ENCODE measurements around the gene HMHB1.

The HMHB1 gene

DNA sequence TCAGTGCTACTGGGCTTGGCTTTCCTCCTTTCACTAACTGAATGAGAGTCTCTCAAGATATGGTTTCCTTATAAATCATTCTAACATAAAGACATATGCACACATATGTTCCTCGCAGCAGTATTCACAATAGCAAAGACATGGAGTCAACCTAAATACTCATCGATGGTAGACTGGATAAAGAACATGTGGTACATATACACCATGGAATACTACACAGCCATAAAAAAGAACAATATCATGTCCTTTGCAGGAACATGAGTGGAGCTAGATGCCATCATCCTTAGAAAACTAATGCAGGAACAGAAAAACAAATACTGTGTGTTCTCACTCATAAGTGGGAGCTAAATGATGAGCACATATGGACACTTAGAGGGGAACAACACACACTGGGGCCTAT is 32.5 kb upstream of the HMHB1 start:
- Histone ChIP-seq H3K4me3 (ENCODE audit: low read length in 2 of 2) (no peak overlapping the region), H3K9me3 (ENCODE audit: control insufficient read depth in 2 of 2, low read length in 2 of 2) (no peaks in the 10 kb centered on the region), H3K4me1 (ENCODE audit: control insufficient read depth in 2 of 2, insufficient read depth in 2 of 2, low read length in 2 of 2) (no peaks in the 10 kb centered on the region), H3K9ac (ENCODE audit: low read depth in 1 of 2, low read length in 2 of 2) (no peak overlapping the region), H3K27me3 (ENCODE audit: control insufficient read depth in 2 of 2, insufficient read depth in 2 of 2, low read length in 2 of 2) (no peaks in the 10 kb centered on the region), H3K36me3 (ENCODE audit: control insufficient read depth in 2 of 2, insufficient read depth in 2 of 2, low read length in 2 of 2) (no peaks in the 10 kb centered on the region), H3K27ac (ENCODE audit: low read depth in 2 of 2, low read length in 2 of 2) (no peak overlapping the region)

DNA sequence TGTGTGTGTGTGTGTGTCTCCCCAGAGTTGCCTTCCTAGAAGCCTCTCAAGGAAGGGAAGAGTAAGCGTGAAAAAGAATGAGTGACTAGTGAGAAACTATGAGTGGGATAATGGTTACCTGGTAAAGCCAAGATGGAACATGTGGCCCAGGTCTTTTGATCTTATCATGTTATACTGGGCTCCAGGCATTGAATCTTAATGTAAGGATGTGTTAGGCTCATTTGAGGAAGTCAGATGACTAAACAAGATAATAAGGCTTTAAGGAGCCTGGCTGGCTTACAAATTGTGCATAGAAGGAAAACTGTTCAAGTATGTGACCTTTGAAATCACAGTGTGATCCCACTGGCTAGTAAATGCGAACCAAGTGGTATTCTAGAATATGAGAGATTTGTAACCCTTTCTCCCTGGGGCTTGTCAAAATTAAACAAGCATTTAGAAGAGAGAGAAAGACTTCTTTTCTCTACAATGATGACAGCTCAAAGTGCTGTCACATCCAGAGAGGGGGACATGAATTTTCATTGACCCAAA is 29.9 kb upstream of the HMHB1 start:
- H3K9ac ChIP-seq (ENCODE audit: low read depth in 1 of 2, low read length in 2 of 2): no peak overlapping the region
- no peak overlapping the region for H3K27ac ChIP-seq (ENCODE audit: low read depth in 2 of 2, low read length in 2 of 2)
- no peak overlapping the region for H3K4me3 ChIP-seq (ENCODE audit: low read length in 2 of 2)
- no peaks in the 10 kb centered on the region for H3K4me1 ChIP-seq (ENCODE audit: control insufficient read depth in 2 of 2, insufficient read depth in 2 of 2, low read length in 2 of 2)
- H3K36me3 ChIP-seq (ENCODE audit: control insufficient read depth in 2 of 2, insufficient read depth in 2 of 2, low read length in 2 of 2): no peaks in the 10 kb centered on the region
- no peaks in the 10 kb centered on the region for H3K9me3 ChIP-seq (ENCODE audit: control insufficient read depth in 2 of 2, low read length in 2 of 2)
- no peaks in the 10 kb centered on the region for H3K27me3 ChIP-seq (ENCODE audit: control insufficient read depth in 2 of 2, insufficient read depth in 2 of 2, low read length in 2 of 2)

DNA sequence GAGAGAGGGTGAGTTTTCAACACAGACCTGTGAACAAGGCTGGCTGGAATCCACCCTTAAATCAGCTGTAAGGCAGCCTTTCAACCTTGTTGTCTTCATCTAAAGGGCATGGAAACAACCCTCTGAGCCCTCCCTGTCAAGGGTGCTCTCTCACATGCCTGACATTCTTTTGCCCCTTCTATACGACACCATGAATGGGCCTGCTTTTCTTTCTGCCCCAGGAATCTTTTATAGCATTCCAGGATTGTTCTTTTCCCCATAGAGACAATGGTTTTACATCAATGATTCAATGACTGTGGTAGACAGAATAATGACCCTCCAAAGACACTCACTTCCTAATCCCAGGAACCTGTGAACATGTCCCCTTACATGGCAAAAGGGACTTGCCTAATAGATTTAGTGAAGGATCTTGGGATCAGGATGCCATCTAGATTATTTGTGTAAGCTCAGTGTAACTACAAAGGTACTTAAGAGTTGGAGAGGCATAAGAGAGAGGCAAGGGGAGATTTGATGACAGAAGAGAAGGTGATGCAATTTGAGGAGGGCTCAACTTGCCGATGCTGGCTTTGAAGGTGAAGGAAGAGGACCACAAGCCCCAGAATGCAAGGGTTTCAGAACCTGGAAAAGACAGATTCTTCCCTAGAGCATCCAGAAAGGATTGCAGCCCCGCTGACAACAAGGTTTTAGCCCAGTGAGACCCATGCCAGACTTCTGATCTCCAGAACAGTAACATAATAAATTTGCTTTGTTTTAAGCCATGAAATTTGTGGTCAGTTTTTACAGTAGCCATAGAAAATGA is 29.2 kb upstream of the HMHB1 start:
- no peaks in the 10 kb centered on the region for H3K9me3 ChIP-seq (ENCODE audit: control insufficient read depth in 2 of 2, low read length in 2 of 2)
- no peak overlapping the region for H3K4me3 ChIP-seq (ENCODE audit: low read length in 2 of 2)
- no peaks in the 10 kb centered on the region for H3K36me3 ChIP-seq (ENCODE audit: control insufficient read depth in 2 of 2, insufficient read depth in 2 of 2, low read length in 2 of 2)
- H3K27me3 ChIP-seq (ENCODE audit: control insufficient read depth in 2 of 2, insufficient read depth in 2 of 2, low read length in 2 of 2): no peaks in the 10 kb centered on the region
- H3K9ac ChIP-seq (ENCODE audit: low read depth in 1 of 2, low read length in 2 of 2): no peak overlapping the region
- no peaks in the 10 kb centered on the region for H3K4me1 ChIP-seq (ENCODE audit: control insufficient read depth in 2 of 2, insufficient read depth in 2 of 2, low read length in 2 of 2)
- H3K27ac ChIP-seq (ENCODE audit: low read depth in 2 of 2, low read length in 2 of 2): no peak overlapping the region

DNA sequence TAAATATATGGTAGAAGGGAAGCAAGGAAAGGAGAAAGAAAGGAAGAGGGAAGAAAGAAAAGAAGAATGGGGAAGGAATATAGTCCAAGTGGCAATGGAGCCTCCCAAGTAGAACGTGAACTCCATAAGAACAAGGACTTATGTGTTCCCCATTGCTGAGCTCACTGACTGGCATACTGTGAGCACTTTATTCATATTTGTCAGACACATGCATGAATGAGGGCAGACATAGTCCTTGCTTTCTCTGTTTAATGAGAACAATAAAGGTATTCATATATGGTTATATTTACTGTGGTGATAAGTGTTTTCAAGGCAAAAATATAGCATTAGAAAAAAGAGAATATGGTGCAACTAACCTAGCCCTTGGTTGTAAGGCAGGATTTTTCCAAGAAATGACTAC is 23.6 kb upstream of the HMHB1 start:
- no peaks in the 10 kb centered on the region for H3K9me3 ChIP-seq (ENCODE audit: control insufficient read depth in 2 of 2, low read length in 2 of 2)
- H3K9ac ChIP-seq (ENCODE audit: low read depth in 1 of 2, low read length in 2 of 2): no peak overlapping the region
- H3K27me3 ChIP-seq (ENCODE audit: control insufficient read depth in 2 of 2, insufficient read depth in 2 of 2, low read length in 2 of 2): no peaks in the 10 kb centered on the region
- no peaks in the 10 kb centered on the region for H3K36me3 ChIP-seq (ENCODE audit: control insufficient read depth in 2 of 2, insufficient read depth in 2 of 2, low read length in 2 of 2)
- H3K4me1 ChIP-seq (ENCODE audit: control insufficient read depth in 2 of 2, insufficient read depth in 2 of 2, low read length in 2 of 2): no peaks in the 10 kb centered on the region
- H3K4me3 ChIP-seq (ENCODE audit: low read length in 2 of 2): no peak overlapping the region
- no peak overlapping the region for H3K27ac ChIP-seq (ENCODE audit: low read depth in 2 of 2, low read length in 2 of 2)

DNA sequence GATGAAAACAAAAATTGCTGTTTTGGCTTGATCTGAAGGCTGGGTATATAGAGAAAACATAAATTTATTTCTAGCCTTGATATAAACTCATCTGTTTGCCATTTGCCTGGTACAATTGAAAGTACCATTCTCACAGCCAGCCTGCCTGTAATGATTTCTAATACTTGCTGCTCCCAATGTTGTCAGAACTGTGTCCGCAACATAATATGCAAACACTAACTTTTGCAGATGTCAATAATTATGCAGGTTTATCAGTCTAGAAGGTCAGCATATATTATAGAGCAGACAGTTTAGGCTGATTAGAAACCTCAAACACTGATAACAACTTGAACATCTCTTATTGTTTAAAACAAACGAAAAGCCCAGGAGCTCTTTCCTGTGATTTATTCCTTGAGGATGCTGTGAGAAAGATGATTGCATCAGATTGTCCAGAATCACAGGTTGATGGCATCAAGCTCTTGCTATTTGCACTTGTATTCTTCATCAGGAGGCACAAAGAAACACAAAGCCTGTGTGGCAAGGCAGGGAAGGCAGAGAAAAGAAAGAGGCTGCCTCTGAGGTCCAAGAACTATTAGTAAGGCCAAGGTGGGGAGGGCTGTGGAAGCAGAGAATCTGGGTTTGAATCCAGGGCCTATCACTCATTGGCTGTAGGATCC is 21.4 kb upstream of the HMHB1 start:
- Histone ChIP-seq H3K9ac (ENCODE audit: low read depth in 1 of 2, low read length in 2 of 2) (no peak overlapping the region), H3K27ac (ENCODE audit: low read depth in 2 of 2, low read length in 2 of 2) (no peak overlapping the region), H3K27me3 (ENCODE audit: control insufficient read depth in 2 of 2, insufficient read depth in 2 of 2, low read length in 2 of 2) (no peaks in the 10 kb centered on the region), H3K9me3 (ENCODE audit: control insufficient read depth in 2 of 2, low read length in 2 of 2) (no peaks in the 10 kb centered on the region), H3K4me3 (ENCODE audit: low read length in 2 of 2) (no peak overlapping the region), H3K36me3 (ENCODE audit: control insufficient read depth in 2 of 2, insufficient read depth in 2 of 2, low read length in 2 of 2) (no peaks in the 10 kb centered on the region), H3K4me1 (ENCODE audit: control insufficient read depth in 2 of 2, insufficient read depth in 2 of 2, low read length in 2 of 2) (no peaks in the 10 kb centered on the region)

DNA sequence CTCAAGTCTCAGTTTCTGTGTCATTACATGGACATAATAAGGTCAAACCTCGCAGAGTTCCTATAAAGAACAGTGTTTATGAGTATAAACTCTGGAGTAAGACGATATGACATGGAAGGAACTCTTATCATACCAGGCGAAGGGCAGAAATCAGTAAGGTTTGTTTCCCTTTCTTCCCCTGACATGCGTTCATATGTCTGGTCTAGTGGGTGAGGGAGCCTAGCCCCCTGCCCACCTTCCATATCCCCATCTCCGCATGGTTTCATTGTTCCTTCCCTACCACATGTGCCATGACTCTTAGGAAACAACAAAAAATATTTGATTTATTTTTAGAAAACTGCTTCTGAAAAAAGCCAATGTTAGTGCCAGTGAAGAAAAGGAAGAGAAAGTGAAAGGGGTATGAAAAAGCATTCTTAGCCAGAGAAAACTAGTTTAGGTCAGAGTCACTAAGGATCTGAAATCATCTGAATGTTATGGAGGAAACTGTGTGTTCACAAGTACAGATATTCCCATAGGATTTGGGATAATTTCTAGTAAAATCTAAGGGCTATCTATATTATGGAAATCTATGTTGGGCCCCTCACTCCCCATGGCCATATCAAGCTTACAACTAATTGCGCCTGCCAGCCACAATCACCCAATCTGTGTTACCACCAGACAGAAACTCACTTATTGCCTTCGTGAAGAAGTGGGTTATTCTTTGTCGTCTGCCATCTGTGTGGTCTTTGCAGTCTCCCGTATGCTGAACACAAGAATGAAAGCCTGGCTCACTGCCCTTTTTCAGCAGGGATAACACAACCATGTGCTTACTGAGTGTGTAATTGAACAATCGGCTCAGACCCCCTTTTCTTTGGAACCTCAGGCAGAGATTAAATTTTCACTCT is 19.9 kb upstream of the HMHB1 start:
- peaks cover 0 to 2% of the 10 kb centered on the region in 2 donors for H3K4me1 ChIP-seq (ENCODE audit: control insufficient read depth in 2 of 2, insufficient read depth in 2 of 2, low read length in 2 of 2)
- peak overlapping the region in 1 of 2 donors; percentile 26 for H3K4me3 ChIP-seq (ENCODE audit: low read length in 2 of 2)
- H3K9me3 ChIP-seq (ENCODE audit: control insufficient read depth in 2 of 2, low read length in 2 of 2): no peaks in the 10 kb centered on the region
- H3K27ac ChIP-seq (ENCODE audit: low read depth in 2 of 2, low read length in 2 of 2): no peak overlapping the region
- no peak overlapping the region for H3K9ac ChIP-seq (ENCODE audit: low read depth in 1 of 2, low read length in 2 of 2)
- no peaks in the 10 kb centered on the region for H3K36me3 ChIP-seq (ENCODE audit: control insufficient read depth in 2 of 2, insufficient read depth in 2 of 2, low read length in 2 of 2)
- no peaks in the 10 kb centered on the region for H3K27me3 ChIP-seq (ENCODE audit: control insufficient read depth in 2 of 2, insufficient read depth in 2 of 2, low read length in 2 of 2)

DNA sequence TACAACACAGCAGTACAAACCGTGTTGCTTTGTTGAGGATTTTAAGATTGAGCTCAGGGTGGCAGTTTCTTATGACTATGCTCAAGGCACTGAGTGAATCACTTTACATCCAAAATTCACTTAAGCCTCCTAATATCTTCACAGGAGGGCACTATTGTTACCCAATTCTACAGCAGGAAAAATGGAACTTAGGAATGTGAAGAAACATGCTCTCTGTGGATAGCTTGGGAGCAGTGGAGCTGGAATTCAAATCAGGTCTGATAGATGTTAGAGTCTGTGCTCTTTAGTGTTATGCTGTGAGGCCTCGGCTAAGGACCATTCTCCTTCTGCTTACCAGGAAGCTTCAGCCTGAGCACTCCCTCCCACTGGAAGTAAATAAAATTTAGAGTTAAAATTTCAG is 18.7 kb upstream of the HMHB1 start:
- Histone ChIP-seq H3K9ac (ENCODE audit: low read depth in 1 of 2, low read length in 2 of 2) (no peak overlapping the region), H3K36me3 (ENCODE audit: control insufficient read depth in 2 of 2, insufficient read depth in 2 of 2, low read length in 2 of 2) (no peaks in the 10 kb centered on the region), H3K4me3 (ENCODE audit: low read length in 2 of 2) (no peak overlapping the region), H3K4me1 (ENCODE audit: control insufficient read depth in 2 of 2, insufficient read depth in 2 of 2, low read length in 2 of 2) (peaks cover 0 to 2% of the 10 kb centered on the region in 2 donors), H3K9me3 (ENCODE audit: control insufficient read depth in 2 of 2, low read length in 2 of 2) (no peaks in the 10 kb centered on the region), H3K27ac (ENCODE audit: low read depth in 2 of 2, low read length in 2 of 2) (no peak overlapping the region), H3K27me3 (ENCODE audit: control insufficient read depth in 2 of 2, insufficient read depth in 2 of 2, low read length in 2 of 2) (no peaks in the 10 kb centered on the region)

DNA sequence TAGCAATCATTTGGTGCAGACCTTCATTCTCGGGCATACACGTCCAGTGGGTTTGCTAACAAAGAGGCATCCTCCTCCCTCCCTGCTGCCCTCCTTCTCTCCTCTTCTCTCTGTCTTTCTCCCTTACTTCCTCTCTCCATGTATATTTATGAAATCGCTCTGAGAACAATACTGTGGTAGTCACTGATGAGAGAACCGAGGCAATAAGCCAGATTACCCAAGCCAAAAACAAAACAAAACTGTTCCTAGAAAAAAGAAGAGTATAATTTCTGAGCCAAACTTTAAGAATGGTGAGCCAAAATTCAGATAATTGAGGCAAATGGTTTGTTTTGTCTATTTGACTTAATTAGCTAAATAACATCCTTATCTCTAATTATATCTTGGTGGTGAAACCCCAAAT is 15.8 kb upstream of the HMHB1 start:
- H3K9me3 ChIP-seq (ENCODE audit: control insufficient read depth in 2 of 2, low read length in 2 of 2): no peaks in the 10 kb centered on the region
- no peak overlapping the region for H3K27ac ChIP-seq (ENCODE audit: low read depth in 2 of 2, low read length in 2 of 2)
- H3K4me1 ChIP-seq (ENCODE audit: control insufficient read depth in 2 of 2, insufficient read depth in 2 of 2, low read length in 2 of 2): peaks cover 0 to 2% of the 10 kb centered on the region in 2 donors
- no peak overlapping the region for H3K9ac ChIP-seq (ENCODE audit: low read depth in 1 of 2, low read length in 2 of 2)
- H3K36me3 ChIP-seq (ENCODE audit: control insufficient read depth in 2 of 2, insufficient read depth in 2 of 2, low read length in 2 of 2): no peaks in the 10 kb centered on the region
- H3K27me3 ChIP-seq (ENCODE audit: control insufficient read depth in 2 of 2, insufficient read depth in 2 of 2, low read length in 2 of 2): no peaks in the 10 kb centered on the region
- H3K4me3 ChIP-seq (ENCODE audit: low read length in 2 of 2): no peak overlapping the region

DNA sequence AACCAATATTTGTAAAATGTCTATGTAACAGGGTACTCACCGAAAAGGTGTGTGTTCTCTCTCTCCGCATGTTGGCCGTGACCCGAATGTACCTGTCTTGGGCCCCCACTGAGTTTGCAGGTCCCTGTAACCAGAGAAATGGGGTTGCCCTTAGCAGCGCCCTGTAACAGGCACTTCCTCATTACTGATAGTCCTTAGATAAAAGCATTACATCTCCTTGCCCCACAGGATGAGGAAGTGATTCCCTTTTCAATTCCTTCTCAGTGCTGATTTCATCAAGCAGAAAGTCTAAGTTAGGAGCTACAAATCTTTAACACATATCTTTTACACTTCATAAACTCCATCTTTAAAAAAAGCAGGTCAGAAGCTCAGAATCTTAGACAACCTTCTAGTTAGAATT is 15.2 kb upstream of the HMHB1 start:
- Histone ChIP-seq H3K36me3 (ENCODE audit: control insufficient read depth in 2 of 2, insufficient read depth in 2 of 2, low read length in 2 of 2) (no peaks in the 10 kb centered on the region), H3K9me3 (ENCODE audit: control insufficient read depth in 2 of 2, low read length in 2 of 2) (no peaks in the 10 kb centered on the region), H3K4me3 (ENCODE audit: low read length in 2 of 2) (no peak overlapping the region), H3K27me3 (ENCODE audit: control insufficient read depth in 2 of 2, insufficient read depth in 2 of 2, low read length in 2 of 2) (no peaks in the 10 kb centered on the region), H3K27ac (ENCODE audit: low read depth in 2 of 2, low read length in 2 of 2) (no peak overlapping the region), H3K9ac (ENCODE audit: low read depth in 1 of 2, low read length in 2 of 2) (no peak overlapping the region), H3K4me1 (ENCODE audit: control insufficient read depth in 2 of 2, insufficient read depth in 2 of 2, low read length in 2 of 2) (peaks cover 0 to 2% of the 10 kb centered on the region in 2 donors)

DNA sequence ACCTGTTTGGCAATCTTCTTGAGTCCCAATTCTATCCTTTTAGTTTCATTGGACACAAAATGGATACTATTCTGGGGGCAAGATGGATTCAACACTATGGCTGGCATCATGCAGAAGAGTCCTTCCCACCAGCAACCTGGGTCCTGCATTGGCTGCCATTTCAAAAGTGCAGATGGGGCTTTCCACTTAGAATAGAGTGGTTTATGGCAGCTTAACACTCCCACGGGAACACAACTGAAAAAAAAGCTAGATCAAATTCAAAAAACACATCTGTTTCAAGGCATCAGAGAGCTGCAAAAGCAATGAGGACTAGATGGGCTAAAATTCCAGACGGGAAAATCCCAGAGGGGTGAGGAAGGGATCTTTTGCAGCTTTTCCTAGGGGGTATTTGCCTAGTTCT is 11.2 kb upstream of the HMHB1 start:
- Histone ChIP-seq H3K4me3 (ENCODE audit: low read length in 2 of 2) (no peak overlapping the region), H3K27ac (ENCODE audit: low read depth in 2 of 2, low read length in 2 of 2) (no peak overlapping the region), H3K36me3 (ENCODE audit: control insufficient read depth in 2 of 2, insufficient read depth in 2 of 2, low read length in 2 of 2) (no peaks in the 10 kb centered on the region), H3K9ac (ENCODE audit: low read depth in 1 of 2, low read length in 2 of 2) (no peak overlapping the region), H3K4me1 (ENCODE audit: control insufficient read depth in 2 of 2, insufficient read depth in 2 of 2, low read length in 2 of 2) (peaks cover 0 to 2% of the 10 kb centered on the region in 2 donors), H3K9me3 (ENCODE audit: control insufficient read depth in 2 of 2, low read length in 2 of 2) (no peaks in the 10 kb centered on the region), H3K27me3 (ENCODE audit: control insufficient read depth in 2 of 2, insufficient read depth in 2 of 2, low read length in 2 of 2) (no peaks in the 10 kb centered on the region)
